GM12878 (cell line): Measurements from ENCODE around the gene LAS1L.

Source experiments
- BRCA1 ChIP-seq: IDR thresholded peaks from 2 replicates; pipeline ENCODE4 v1.6.1; 2011; ENCODE audit warnings: low read depth, low read length, improper control_type of control experiment
- EGR1 ChIP-seq, 2 experiments: IDR thresholded peaks; 1 replicate in 1 of 2; 2 replicates in 1 of 2; pipeline ENCODE4 v1.6.1; 2011 to 2012; ENCODE audit warnings: low read depth in 2 of 2, low read length in 2 of 2, borderline replicate concordance in 1 of 2, mild to moderate bottlenecking in 1 of 2, moderate library complexity in 1 of 2
- HCFC1 ChIP-seq: fragments of 150-350 bp; IDR thresholded peaks from 2 replicates; pipeline ENCODE4 v1.6.1; 2014; ENCODE audit warnings: low read length
- HDAC2 ChIP-seq: fragments of 200-600 bp; sonication (generic); IDR thresholded peaks from 2 replicates; pipeline ENCODE4 v1.6.1; 2017
- KDM1A ChIP-seq: fragments of 200-600 bp; sonication (generic); IDR thresholded peaks from 2 replicates; pipeline ENCODE4 v1.6.1; 2016; ENCODE audit warnings: borderline replicate concordance
- POLR2A ChIP-seq: IDR thresholded peaks from 2 replicates; pipeline ENCODE4 v1.6.1; 2011; ENCODE audit warnings: low read depth, mild to moderate bottlenecking, low read length
- RELA ChIP-seq: fragments of 450-650 bp; IDR thresholded peaks from 2 replicates; pipeline ENCODE4 v1.8.0; 2014; ENCODE audit warnings: borderline replicate concordance; ENCODE audit not compliant: partially characterized antibody
- TAF1 ChIP-seq: IDR thresholded peaks from 2 replicates; pipeline ENCODE4 v1.6.1; 2011; ENCODE audit warnings: mild to moderate bottlenecking, low read depth, low read length, borderline replicate concordance
- ZNF622 ChIP-seq: fragments of 450-650 bp; IDR thresholded peaks from 2 replicates; pipeline ENCODE4 v1.6.1; 2017; ENCODE audit warnings: mild to moderate bottlenecking, inconsistent platforms
- TF ChIP-seq, protein P1 (sequence below): IDR thresholded peaks from 2 replicates; pipeline ENCODE4 v1.6.1; 2012; ENCODE audit warnings: improper control_type of control experiment, low read depth, low read length; ENCODE audit not compliant: insufficient replicate concordance
- TF ChIP-seq, protein P2 (sequence below): fragments of 450-650 bp; IDR thresholded peaks from 2 replicates; pipeline ENCODE4 v1.6.1; 2018; ENCODE audit warnings: mild to moderate bottlenecking, low read depth, moderate library complexity; ENCODE audit not compliant: partially characterized antibody
- TF ChIP-seq, protein P3 (sequence below): IDR thresholded peaks from 2 replicates; pipeline ENCODE4 v1.6.1; 2012; ENCODE audit warnings: mild to moderate bottlenecking, low read depth, low read length
- TF ChIP-seq, protein P4 (sequence below), 3 experiments: IDR thresholded peaks in 2 of 3; conservative IDR thresholded peaks in 1 of 3; 2 replicates each; pipeline ENCODE4 v1.5.1; 2011; ENCODE audit warnings: low read depth in 3 of 3, low read length in 3 of 3, mild to moderate bottlenecking in 3 of 3, control low read depth in 2 of 3, moderate library complexity in 2 of 3, inconsistent platforms in 1 of 3, mixed read lengths in 1 of 3; ENCODE audit not compliant: control insufficient read depth in 2 of 3, insufficient read depth in 1 of 3; ENCODE audit errors: extremely low read depth in 1 of 3

DNA sequence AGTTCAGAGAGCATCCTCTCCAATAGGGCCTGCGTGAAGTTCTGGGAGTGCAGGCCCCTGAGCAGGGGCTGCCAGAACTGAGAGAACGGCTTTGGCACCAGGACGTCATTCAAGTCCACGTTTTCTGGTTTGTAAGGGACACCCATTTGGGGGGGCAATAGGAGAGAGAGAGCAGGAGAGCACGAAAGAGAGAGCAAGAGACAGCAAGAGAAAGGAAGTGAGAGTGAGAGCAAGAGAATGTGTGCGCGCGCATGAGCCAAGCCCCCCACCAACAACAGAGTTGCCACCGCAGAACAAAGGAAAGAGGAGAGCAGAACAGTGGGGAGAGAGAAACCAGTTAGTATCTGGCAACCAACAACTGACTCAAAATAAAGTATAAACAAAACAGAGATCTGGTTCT is 10.4 kb downstream of the LAS1L start:
- no peak for TF ChIP-seq KDM1A
- TF ChIP-seq, protein P1, sequence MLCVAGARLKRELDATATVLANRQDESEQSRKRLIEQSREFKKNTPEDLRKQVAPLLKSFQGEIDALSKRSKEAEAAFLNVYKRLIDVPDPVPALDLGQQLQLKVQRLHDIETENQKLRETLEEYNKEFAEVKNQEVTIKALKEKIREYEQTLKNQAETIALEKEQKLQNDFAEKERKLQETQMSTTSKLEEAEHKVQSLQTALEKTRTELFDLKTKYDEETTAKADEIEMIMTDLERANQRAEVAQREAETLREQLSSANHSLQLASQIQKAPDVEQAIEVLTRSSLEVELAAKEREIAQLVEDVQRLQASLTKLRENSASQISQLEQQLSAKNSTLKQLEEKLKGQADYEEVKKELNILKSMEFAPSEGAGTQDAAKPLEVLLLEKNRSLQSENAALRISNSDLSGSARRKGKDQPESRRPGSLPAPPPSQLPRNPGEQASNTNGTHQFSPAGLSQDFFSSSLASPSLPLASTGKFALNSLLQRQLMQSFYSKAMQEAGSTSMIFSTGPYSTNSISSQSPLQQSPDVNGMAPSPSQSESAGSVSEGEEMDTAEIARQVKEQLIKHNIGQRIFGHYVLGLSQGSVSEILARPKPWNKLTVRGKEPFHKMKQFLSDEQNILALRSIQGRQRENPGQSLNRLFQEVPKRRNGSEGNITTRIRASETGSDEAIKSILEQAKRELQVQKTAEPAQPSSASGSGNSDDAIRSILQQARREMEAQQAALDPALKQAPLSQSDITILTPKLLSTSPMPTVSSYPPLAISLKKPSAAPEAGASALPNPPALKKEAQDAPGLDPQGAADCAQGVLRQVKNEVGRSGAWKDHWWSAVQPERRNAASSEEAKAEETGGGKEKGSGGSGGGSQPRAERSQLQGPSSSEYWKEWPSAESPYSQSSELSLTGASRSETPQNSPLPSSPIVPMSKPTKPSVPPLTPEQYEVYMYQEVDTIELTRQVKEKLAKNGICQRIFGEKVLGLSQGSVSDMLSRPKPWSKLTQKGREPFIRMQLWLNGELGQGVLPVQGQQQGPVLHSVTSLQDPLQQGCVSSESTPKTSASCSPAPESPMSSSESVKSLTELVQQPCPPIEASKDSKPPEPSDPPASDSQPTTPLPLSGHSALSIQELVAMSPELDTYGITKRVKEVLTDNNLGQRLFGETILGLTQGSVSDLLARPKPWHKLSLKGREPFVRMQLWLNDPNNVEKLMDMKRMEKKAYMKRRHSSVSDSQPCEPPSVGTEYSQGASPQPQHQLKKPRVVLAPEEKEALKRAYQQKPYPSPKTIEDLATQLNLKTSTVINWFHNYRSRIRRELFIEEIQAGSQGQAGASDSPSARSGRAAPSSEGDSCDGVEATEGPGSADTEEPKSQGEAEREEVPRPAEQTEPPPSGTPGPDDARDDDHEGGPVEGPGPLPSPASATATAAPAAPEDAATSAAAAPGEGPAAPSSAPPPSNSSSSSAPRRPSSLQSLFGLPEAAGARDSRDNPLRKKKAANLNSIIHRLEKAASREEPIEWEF = no peak
- TF ChIP-seq, protein P2, sequence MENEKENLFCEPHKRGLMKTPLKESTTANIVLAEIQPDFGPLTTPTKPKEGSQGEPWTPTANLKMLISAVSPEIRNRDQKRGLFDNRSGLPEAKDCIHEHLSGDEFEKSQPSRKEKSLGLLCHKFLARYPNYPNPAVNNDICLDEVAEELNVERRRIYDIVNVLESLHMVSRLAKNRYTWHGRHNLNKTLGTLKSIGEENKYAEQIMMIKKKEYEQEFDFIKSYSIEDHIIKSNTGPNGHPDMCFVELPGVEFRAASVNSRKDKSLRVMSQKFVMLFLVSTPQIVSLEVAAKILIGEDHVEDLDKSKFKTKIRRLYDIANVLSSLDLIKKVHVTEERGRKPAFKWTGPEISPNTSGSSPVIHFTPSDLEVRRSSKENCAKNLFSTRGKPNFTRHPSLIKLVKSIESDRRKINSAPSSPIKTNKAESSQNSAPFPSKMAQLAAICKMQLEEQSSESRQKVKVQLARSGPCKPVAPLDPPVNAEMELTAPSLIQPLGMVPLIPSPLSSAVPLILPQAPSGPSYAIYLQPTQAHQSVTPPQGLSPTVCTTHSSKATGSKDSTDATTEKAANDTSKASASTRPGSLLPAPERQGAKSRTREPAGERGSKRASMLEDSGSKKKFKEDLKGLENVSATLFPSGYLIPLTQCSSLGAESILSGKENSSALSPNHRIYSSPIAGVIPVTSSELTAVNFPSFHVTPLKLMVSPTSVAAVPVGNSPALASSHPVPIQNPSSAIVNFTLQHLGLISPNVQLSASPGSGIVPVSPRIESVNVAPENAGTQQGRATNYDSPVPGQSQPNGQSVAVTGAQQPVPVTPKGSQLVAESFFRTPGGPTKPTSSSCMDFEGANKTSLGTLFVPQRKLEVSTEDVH = no peak
- TF ChIP-seq, protein P3, sequence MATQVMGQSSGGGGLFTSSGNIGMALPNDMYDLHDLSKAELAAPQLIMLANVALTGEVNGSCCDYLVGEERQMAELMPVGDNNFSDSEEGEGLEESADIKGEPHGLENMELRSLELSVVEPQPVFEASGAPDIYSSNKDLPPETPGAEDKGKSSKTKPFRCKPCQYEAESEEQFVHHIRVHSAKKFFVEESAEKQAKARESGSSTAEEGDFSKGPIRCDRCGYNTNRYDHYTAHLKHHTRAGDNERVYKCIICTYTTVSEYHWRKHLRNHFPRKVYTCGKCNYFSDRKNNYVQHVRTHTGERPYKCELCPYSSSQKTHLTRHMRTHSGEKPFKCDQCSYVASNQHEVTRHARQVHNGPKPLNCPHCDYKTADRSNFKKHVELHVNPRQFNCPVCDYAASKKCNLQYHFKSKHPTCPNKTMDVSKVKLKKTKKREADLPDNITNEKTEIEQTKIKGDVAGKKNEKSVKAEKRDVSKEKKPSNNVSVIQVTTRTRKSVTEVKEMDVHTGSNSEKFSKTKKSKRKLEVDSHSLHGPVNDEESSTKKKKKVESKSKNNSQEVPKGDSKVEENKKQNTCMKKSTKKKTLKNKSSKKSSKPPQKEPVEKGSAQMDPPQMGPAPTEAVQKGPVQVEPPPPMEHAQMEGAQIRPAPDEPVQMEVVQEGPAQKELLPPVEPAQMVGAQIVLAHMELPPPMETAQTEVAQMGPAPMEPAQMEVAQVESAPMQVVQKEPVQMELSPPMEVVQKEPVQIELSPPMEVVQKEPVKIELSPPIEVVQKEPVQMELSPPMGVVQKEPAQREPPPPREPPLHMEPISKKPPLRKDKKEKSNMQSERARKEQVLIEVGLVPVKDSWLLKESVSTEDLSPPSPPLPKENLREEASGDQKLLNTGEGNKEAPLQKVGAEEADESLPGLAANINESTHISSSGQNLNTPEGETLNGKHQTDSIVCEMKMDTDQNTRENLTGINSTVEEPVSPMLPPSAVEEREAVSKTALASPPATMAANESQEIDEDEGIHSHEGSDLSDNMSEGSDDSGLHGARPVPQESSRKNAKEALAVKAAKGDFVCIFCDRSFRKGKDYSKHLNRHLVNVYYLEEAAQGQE = no peak
- TF ChIP-seq HDAC2 = no peak
- TF ChIP-seq BRCA1 = no peak
- no peak for TF ChIP-seq TAF1
- no peak for TF ChIP-seq RELA
- TF ChIP-seq POLR2A = no peak
- no peak for TF ChIP-seq EGR1 (IDR thresholded peaks at IDR 0.05; ENCODE audit: borderline replicate concordance in 1 of 2, low read depth in 2 of 2, low read length in 2 of 2)
- TF ChIP-seq, protein P4, sequence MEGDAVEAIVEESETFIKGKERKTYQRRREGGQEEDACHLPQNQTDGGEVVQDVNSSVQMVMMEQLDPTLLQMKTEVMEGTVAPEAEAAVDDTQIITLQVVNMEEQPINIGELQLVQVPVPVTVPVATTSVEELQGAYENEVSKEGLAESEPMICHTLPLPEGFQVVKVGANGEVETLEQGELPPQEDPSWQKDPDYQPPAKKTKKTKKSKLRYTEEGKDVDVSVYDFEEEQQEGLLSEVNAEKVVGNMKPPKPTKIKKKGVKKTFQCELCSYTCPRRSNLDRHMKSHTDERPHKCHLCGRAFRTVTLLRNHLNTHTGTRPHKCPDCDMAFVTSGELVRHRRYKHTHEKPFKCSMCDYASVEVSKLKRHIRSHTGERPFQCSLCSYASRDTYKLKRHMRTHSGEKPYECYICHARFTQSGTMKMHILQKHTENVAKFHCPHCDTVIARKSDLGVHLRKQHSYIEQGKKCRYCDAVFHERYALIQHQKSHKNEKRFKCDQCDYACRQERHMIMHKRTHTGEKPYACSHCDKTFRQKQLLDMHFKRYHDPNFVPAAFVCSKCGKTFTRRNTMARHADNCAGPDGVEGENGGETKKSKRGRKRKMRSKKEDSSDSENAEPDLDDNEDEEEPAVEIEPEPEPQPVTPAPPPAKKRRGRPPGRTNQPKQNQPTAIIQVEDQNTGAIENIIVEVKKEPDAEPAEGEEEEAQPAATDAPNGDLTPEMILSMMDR (IDR thresholded peaks at IDR 0.05 in 2 of 3, conservative IDR thresholded peaks at IDR 0.05 in 1 of 3; ENCODE audit: control insufficient read depth in 2 of 3, extremely low read depth in 1 of 3, insufficient read depth in 1 of 3, low read depth in 3 of 3, low read length in 3 of 3) = no peak
- no peak for TF ChIP-seq ZNF622
- TF ChIP-seq HCFC1 = no peak
